Germinal center (tissue), 1 donor: Measurements from ENCODE around the gene LRFN5.
"Not testable (repeated sequence)": the region's sequence is repeated elsewhere in the genome, so short reads cannot be mapped to it uniquely, and the experiment has no call there.

Source experiments
- DNase-seq: peaks from one replicate; pipeline ENCODE4 v3.0.0; 2012; ENCODE audit warnings: mixed read lengths, low spot score

Gene LRFN5

GRCh38 chr14:41636492-41637392 lies 30.1 kb downstream of the LRFN5 start:
- no peak for DNase-seq

GRCh38 chr14:41641690-41642089 lies 35.0 kb downstream of the LRFN5 start:
- DNase-seq, result no peak

GRCh38 chr14:41642367-41642766 lies 35.7 kb downstream of the LRFN5 start:
- no peak for DNase-seq

DNA sequence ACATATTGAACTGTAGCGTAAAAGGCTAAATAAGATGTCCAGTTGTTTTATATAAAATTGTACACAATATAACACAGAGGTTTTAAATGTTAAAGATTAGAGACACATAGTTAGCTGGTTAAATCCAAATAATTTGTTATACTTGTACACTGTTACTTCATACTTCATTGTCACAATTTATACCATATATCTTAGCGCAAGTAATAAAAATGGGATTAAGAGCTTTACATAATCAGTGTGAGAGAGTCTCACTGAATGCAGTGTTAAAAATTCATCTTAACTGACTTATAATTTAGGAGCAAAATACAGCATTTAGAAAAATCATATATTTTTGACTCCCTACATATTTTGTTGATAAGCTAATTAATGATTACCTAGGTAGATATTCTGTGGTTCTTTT lies 36.1 kb downstream of the LRFN5 start:
- DNase-seq, result no peak

DNA sequence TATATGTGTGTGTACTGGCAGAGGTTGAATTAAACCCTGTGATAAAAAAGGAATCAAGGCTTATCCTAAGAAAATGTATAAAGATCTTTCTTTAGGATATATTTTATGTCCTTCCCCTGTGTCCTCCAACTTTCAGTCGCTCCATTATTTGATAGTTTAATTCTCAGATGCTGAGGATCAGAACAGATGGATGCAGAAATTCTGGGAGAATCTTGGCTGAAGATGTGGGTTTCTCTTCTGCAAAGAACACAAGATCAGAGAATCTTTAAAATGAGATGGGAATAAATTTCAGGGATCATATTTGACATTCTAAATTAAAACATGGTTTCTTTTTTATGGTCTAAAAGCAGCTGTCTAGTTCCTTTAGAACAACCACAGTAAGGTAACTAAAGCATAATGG lies 37.9 kb downstream of the LRFN5 start:
- no peak for DNase-seq

DNA sequence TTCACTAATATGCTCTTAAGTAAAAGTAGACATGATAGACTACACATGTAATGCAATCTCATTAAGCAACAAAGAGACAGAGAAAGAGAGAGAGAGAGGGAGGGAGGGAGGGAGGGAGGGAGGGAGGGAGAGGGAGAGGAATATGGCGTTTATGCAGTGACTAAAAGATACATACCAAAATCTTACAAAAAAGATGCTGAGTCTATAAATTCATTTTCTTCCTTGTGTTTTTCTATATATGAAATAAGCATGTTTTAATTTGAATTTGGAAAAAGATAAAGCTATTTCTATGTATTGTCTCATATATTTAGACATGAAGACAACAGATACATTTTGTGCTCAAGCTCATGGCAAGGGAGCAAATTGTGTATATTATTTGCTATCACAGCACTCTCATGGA lies 44.1 kb downstream of the LRFN5 start:
- DNase-seq, result no peak

GRCh38 chr14:41654196-41654595 lies 47.5 kb downstream of the LRFN5 start:
- no peak for DNase-seq

GRCh38 chr14:41662780-41663472 lies 56.2 kb downstream of the LRFN5 start:
- DNase-seq, result no peak

- no peak for DNase-seq
These were observed 56.8 kb downstream of the LRFN5 start for GRCh38 chr14:41663473-41663850.

DNA sequence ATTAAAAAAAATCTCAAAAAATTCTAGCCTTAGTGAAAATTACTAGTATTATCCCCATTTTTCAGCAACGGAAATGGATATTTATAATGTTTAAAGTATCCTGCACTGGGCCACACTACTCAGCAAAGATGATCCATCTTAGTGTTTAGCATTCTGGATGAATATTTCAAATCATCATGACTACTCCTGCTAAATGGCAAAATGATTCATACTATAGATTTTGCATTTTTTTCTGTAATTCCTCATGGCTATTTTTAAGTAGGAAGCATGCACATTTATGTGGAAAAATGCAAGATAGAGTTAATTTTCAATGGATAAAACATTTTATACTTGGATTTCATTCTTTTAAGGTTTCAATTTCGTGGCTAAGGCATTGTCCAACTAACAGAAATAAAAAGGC lies 59.6 kb downstream of the LRFN5 start:
- DNase-seq, result no peak

DNA sequence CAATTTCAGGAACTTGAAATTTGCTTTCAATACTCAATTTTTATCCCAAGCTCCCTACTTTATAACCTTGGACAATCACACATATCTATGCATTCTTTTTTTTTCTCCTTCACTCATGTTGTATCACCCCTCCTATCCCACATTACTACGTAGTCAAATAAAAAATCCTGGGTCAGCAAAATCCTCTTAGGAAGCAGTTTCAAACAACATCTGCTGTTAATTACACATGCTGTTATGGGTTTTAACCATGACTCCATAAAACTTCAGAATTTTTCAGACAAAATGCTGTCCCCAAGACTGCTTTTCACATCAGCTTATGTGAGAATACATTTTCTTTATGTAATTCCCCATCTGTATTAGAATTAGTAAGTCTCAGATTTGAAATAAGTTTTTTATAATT lies 61.7 kb downstream of the LRFN5 start:
- DNase-seq, result no peak

DNA sequence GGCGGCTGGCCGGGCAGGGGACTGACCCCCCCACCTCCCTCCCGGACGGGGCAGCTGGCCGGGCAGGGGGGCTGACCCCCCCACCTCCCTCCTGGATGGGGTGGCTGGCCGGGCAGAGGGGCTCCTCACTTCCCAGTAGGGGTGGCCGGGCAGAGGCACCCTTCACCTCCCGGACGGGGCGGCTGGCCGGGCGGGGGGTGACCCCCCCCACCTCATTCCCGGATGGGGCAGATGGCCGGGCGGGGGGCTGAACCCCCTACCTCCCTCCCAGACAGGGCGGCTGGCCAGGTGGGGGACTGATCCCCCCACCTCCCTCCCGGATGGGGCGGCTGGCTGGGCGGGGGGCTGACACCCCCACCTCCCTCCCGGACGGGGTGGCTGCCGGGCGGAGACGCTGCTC lies 66.9 kb downstream of the LRFN5 start:
- not testable (repeated sequence) for DNase-seq

- DNase-seq, result not testable (repeated sequence)
These were observed 67.9 kb downstream of the LRFN5 start for GRCh38 chr14:41674511-41674971.

- DNase-seq, result no peak
These were observed 92.8 kb downstream of the LRFN5 start for GRCh38 chr14:41699486-41699885.

- no peak for DNase-seq
These were observed 111.9 kb downstream of the LRFN5 start for GRCh38 chr14:41718477-41719166.

DNA sequence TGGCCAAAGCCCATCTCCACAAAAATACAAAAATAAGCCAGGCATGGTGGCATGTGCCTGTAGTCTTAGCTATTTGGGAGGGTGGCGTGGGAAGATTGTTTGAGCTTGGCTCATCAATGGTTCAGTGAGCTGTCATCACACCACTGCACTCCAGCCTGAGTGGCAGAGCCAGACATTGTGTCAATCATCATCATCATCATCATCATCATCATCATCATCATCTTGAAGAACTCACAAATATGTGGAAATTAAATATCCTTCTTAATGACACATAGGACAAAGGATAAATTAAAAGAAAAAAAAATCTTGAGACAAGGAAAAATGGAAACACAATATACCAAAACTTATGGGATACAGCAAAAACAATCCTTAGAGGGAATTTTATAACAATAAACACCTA lies 132.5 kb downstream of the LRFN5 start:
- no peak for DNase-seq

DNA sequence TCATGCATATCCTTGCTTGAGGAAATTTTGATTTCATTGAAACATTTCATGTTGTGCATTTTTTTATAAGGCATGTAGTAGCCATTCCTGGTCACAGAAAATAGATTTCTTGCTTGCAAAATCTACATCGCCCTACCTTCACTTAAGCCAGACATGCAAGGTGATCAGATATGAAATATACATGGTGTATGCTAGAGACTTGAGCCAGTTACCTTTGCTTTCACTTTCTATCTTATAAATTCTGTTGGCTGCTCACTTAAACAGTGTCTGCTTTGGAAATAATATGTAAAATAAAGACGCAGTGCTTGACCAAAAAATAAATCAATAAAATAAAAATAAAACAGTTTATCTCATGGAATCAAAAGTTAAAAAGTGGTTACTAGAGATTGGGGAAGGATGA lies 136.5 kb downstream of the LRFN5 start:
- DNase-seq, result no peak

DNA sequence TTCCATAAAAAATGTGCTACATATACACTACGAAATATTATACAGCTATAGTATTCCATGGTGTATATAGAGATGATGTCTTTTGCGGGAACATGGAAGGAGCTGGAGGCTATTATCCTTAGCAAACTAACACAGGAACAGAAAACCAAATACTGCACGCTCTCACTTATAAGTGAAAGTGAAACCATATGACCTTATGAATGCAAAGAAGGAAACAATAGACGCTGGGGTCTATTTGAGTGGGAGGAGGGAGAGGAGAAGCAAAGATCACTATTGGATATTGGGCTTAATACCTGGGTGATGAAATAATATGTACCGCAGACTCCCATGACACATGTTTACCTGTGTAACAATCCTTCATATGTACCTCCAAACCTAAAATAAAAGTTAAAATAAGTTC lies 142.8 kb downstream of the LRFN5 start:
- DNase-seq, result no peak

DNA sequence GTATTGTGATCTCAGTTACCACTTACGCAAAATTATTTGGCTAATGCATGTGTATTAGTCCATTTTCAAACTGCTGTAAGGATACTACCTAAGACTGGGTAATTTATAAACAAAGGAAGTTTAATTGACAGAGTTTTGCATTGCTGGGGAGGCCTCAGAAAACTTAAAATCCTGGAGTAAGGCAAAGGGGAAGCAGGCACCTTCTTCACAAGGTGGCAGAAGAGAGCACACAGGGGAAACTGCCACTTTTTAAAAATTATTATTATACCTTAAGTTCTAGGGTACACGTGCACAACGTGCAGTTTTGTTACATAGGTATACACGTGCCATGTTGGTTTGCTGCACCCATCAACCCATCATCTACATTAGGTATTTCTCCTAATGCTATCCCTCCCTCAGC lies 143.9 kb downstream of the LRFN5 start:
- DNase-seq, result not testable (repeated sequence)

DNA sequence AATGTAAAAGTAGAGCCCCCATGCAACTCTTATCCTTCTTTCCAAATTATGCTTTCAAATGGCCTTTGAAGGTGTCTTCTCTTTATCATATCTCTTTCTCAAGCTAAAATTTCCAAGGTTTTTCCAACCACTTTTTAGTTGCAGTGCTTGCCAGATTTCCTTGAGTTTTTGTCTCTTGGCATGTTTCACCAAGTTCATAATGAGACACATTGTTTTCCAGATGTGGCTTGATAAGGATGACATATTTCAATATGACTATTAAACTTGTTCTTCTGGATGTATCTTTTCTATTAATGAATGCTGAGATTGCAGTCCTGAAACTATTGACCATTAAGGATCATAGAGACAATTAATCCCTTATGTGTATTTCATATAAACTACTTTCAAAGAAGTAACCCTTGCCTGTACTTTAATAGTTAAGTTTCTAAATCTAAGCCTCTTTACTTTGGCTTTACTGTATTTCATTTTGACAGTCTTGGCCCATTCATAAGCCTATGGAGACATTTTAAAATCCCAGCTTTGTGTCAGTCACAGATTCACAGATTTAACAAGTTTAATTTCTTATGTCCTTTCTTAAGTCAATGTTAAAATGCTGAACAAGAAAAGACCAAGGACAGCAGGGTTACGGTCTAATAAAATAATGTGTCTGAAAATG lies 151.5 kb downstream of the LRFN5 start:
- DNase-seq, result no peak

GRCh38 chr14:41761204-41761603 lies 154.5 kb downstream of the LRFN5 start:
- no peak for DNase-seq

DNA sequence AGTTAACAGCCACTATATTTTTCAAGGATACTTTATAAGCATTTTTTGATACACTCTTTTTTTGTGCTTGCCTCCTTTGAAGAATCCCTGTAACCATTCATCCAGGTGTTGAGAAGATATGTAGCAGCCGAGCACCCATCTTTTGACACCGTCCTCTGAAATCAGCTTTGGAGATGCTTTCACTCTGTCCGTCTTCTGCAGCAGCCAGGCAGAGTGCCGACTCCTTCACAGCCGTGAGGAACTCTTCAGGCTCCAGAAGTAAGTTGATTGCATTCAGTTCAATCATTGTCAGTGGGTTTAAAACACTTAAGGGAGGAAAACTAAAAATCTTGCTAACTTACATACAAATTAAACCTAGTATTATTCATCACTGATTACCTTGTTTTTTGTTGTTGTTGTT lies 160.1 kb downstream of the LRFN5 start:
- no peak for DNase-seq
